ENCODE results near the gene RPAIN. TPM values are rescaled to one million over a fixed set of nuclear protein-coding genes. Genes with fewer than 3 reads are reported as not detected.
A peak's percentile ranks its signal among the peaks of the same experiment; 100 is the strongest.

Gene RPAIN
- total and polyA plus RNA-seq, 2 of the 8 experiments (the other 6 are each of a cell fraction or from before 2014, with no cell fraction given): 54.5 to 57.7 TPM

- 0 out of 2 replicates have a peak, but pooled peaks have one; percentile 77 for TF ChIP-seq RBBP5 (IDR thresholded peaks at IDR 0.05; ENCODE audit: borderline replicate concordance, low read depth, low read length)
- TF ChIP-seq BCL11A (IDR thresholded peaks at IDR 0.05; ENCODE audit: low read depth in 2 of 2, low read length in 2 of 2): no peak
- TF ChIP-seq GABPA (IDR thresholded peaks at IDR 0.05; ENCODE audit: borderline replicate concordance, insufficient read depth, low read length): peak; percentile 79; the same call in 1 of the 2 replicates
- TF ChIP-seq TCF12 (IDR thresholded peaks at IDR 0.05; ENCODE audit: low read depth, low read length): no peak
- TF ChIP-seq POLR2A (IDR thresholded peaks at IDR 0.05; ENCODE audit: control extremely low read depth in 1 of 2, low read depth in 2 of 2, low read length in 2 of 2): peak; percentile 45 to 82
- 0 out of 2 replicates have a peak, but pooled peaks have one; percentile 14 for TF ChIP-seq CHD2 (IDR thresholded peaks at IDR 0.05; ENCODE audit: low read length)
- TF ChIP-seq BRCA1 (IDR thresholded peaks at IDR 0.05; ENCODE audit: low read depth, low read length): no peak
- peak; percentile 88 for TF ChIP-seq ASH2L (IDR thresholded peaks at IDR 0.05; ENCODE audit: low read length)
- peak; percentile 86 for TF ChIP-seq POLR2AphosphoS5 (IDR thresholded peaks at IDR 0.05; ENCODE audit: low read depth, low read length)
These were observed 18.9 kb downstream of the RPAIN start, which contains the start of gene C1QBP (continued) for GRCh38 chr17:5438716-5439445.

All from H1 (cell line).